HG02970 (cell line): Measurements from ENCODE around the gene PIP5K1B.

ENCODE experiments used
- ATAC-seq: cut with Tn5 transposase; IDR thresholded peaks from one replicate; pipeline ENCODE4 v1.9.1; 2021; ENCODE audit warnings: mild to moderate bottlenecking, moderate library complexity, moderate number of reproducible peaks; ENCODE audit not compliant: unreplicated experiment, low FRiP score

The PIP5K1B gene

GRCh38 chr9:68768619-68769018 is 63.6 kb downstream of the PIP5K1B start:
- ATAC-seq, result no peak

GRCh38 chr9:68769852-68770251 is 64.8 kb downstream of the PIP5K1B start:
- ATAC-seq, result no peak

- no peak for ATAC-seq
Measured at GRCh38 chr9:68771376-68771775, 66.3 kb downstream of the PIP5K1B start.

- no peak for ATAC-seq
Measured at GRCh38 chr9:68775003-68775730, 70.1 kb downstream of the PIP5K1B start.

GRCh38 chr9:68777070-68777763 is 72.2 kb downstream of the PIP5K1B start:
- ATAC-seq, result no peak

- no peak for ATAC-seq
Measured at GRCh38 chr9:68778635-68779034, 73.6 kb downstream of the PIP5K1B start.

GRCh38 chr9:68779558-68780379 is 74.7 kb downstream of the PIP5K1B start:
- peak; percentile 86 for ATAC-seq

GRCh38 chr9:68780380-68780712 is 75.3 kb downstream of the PIP5K1B start:
- ATAC-seq, result no peak

GRCh38 chr9:68780720-68781119 is 75.7 kb downstream of the PIP5K1B start:
- no peak for ATAC-seq

GRCh38 chr9:68781928-68782327 is 76.9 kb downstream of the PIP5K1B start:
- ATAC-seq, result no peak

GRCh38 chr9:68782546-68782945 is 77.5 kb downstream of the PIP5K1B start:
- ATAC-seq, result no peak

GRCh38 chr9:68785965-68786364 is 80.9 kb downstream of the PIP5K1B start:
- no peak for ATAC-seq

- no peak for ATAC-seq
Measured at GRCh38 chr9:68791169-68791568, 86.1 kb downstream of the PIP5K1B start.

GRCh38 chr9:68793605-68794343 is 88.7 kb downstream of the PIP5K1B start:
- peak; percentile 65 for ATAC-seq

GRCh38 chr9:68794898-68795297 is 89.9 kb downstream of the PIP5K1B start:
- ATAC-seq, result no peak

- ATAC-seq, result no peak
Measured at GRCh38 chr9:68795411-68795810, 90.4 kb downstream of the PIP5K1B start.

- ATAC-seq, result no peak
Measured at GRCh38 chr9:68797116-68797515, 92.1 kb downstream of the PIP5K1B start.

- no peak for ATAC-seq
Measured at GRCh38 chr9:68798423-68798822, 93.4 kb downstream of the PIP5K1B start.

GRCh38 chr9:68800836-68801235 is 95.8 kb downstream of the PIP5K1B start:
- ATAC-seq, result no peak

GRCh38 chr9:68802525-68803015 is 97.5 kb downstream of the PIP5K1B start:
- ATAC-seq, result peak; percentile 74
